HG03066 (cell line): Measurements from ENCODE around the gene CALM3.

ENCODE experiments used
- ATAC-seq: cut with Tn5 transposase; IDR thresholded peaks from one replicate; pipeline ENCODE4 v1.9.1; 2021; ENCODE audit warnings: low read depth; ENCODE audit not compliant: unreplicated experiment

Gene CALM3

GRCh38 chr19:46599716-46600373 lies 1.3 kb upstream of the CALM3 start:
- no peak for ATAC-seq

- ATAC-seq, result peak; percentile 71
These were observed 479 bp upstream of the CALM3 start for GRCh38 chr19:46600384-46601317.

- ATAC-seq, result no peak
These were observed 1.5 kb downstream of the CALM3 start for GRCh38 chr19:46602392-46603194.

GRCh38 chr19:46603195-46603637 lies 2.1 kb downstream of the CALM3 start:
- ATAC-seq, result no peak

GRCh38 chr19:46603752-46604231 lies 2.7 kb downstream of the CALM3 start:
- no peak for ATAC-seq

- no peak for ATAC-seq
These were observed 3.7 kb downstream of the CALM3 start for GRCh38 chr19:46604781-46605355.

- ATAC-seq, result no peak
These were observed 4.3 kb downstream of the CALM3 start for GRCh38 chr19:46605356-46605821.

- no peak for ATAC-seq
These were observed 4.9 kb downstream of the CALM3 start for GRCh38 chr19:46606019-46606418.

- no peak for ATAC-seq
These were observed 5.7 kb downstream of the CALM3 start for GRCh38 chr19:46606681-46607447.

GRCh38 chr19:46607448-46607841 lies 6.3 kb downstream of the CALM3 start:
- ATAC-seq, result no peak

GRCh38 chr19:46608178-46608577 lies 7.0 kb downstream of the CALM3 start:
- no peak for ATAC-seq

- ATAC-seq, result no peak
These were observed 7.6 kb downstream of the CALM3 start for GRCh38 chr19:46608581-46609345.

- ATAC-seq, result no peak
These were observed 8.6 kb downstream of the CALM3 start for GRCh38 chr19:46609511-46610412.

GRCh38 chr19:46610413-46610775 lies 9.3 kb downstream of the CALM3 start:
- ATAC-seq, result no peak

GRCh38 chr19:46610851-46611770 lies 10.0 kb downstream of the CALM3 start:
- ATAC-seq, result no peak

- ATAC-seq, result no peak
These were observed 10.6 kb downstream of the CALM3 start for GRCh38 chr19:46611776-46612175.

GRCh38 chr19:46613525-46613924 lies 12.4 kb downstream of the CALM3 start:
- no peak for ATAC-seq
